ENCODE data around the gene PPFIA1. TPM values are rescaled to one million over a fixed set of nuclear protein-coding genes. Genes with fewer than 3 reads are reported as not detected.

PPFIA1 gene
- total RNA-seq: 50.6 and 56.7 TPM in 2 replicates

GRCh38 chr11:70270104-70270876 is at the start of gene PPFIA1:
Gene PPFIA1 (plus strand): TSS chr11:70270690. CDS start chr11:70272173, 1,483 bp downstream.

GRCh38 chr11:70397983-70398833 is 127.7 kb downstream of the PPFIA1 start, which contains the start of gene CTTN:
Gene CTTN (plus strand): TSS chr11:70398529. CDS start chr11:70407298, 8,769 bp downstream.

Other genes starting within 250 kb of the PPFIA1 start
- 9.6 and 38.4 TPM in 2 replicates for gene ANO1, start 192.4 kb upstream of the PPFIA1 start, total RNA-seq
- gene FADD, start 67.4 kb upstream of the PPFIA1 start, total RNA-seq: 27.7 and 32.5 TPM in 2 replicates
- 309 and 537 TPM in 2 replicates for gene CTTN, start 127.8 kb downstream of the PPFIA1 start, total RNA-seq